GM15510 (cell line): Measurements from ENCODE around the gene S1PR3.

Source experiments
- POLR2A ChIP-seq: IDR thresholded peaks from 3 replicates; pipeline ENCODE4 v1.6.1; 2011; ENCODE audit warnings: borderline replicate concordance; ENCODE audit not compliant: insufficient read length; ENCODE audit errors: extremely low read depth

Gene S1PR3

GRCh38 chr9:89029788-89030187 is 38.5 kb downstream of the S1PR3 start:
- no peak for TF ChIP-seq POLR2A

- no peak for TF ChIP-seq POLR2A
These were observed 40.9 kb downstream of the S1PR3 start for GRCh38 chr9:89032173-89032572.

- no peak for TF ChIP-seq POLR2A
These were observed 41.4 kb downstream of the S1PR3 start for GRCh38 chr9:89032661-89033060.

GRCh38 chr9:89036383-89036782 is 45.1 kb downstream of the S1PR3 start:
- no peak for TF ChIP-seq POLR2A

GRCh38 chr9:89036891-89037290 is 45.6 kb downstream of the S1PR3 start:
- TF ChIP-seq POLR2A = no peak

- TF ChIP-seq POLR2A = no peak
These were observed 46.1 kb downstream of the S1PR3 start for GRCh38 chr9:89037346-89037745.

GRCh38 chr9:89037891-89038290 is 46.6 kb downstream of the S1PR3 start:
- no peak for TF ChIP-seq POLR2A

GRCh38 chr9:89038382-89039103 is 47.3 kb downstream of the S1PR3 start:
- no peak for TF ChIP-seq POLR2A

- TF ChIP-seq POLR2A = no peak
These were observed 47.8 kb downstream of the S1PR3 start for GRCh38 chr9:89039104-89039465.

- no peak for TF ChIP-seq POLR2A
These were observed 48.4 kb downstream of the S1PR3 start for GRCh38 chr9:89039664-89040063.

- TF ChIP-seq POLR2A = no peak
These were observed 51.7 kb downstream of the S1PR3 start for GRCh38 chr9:89042984-89043383.

- TF ChIP-seq POLR2A = no peak
These were observed 52.8 kb downstream of the S1PR3 start for GRCh38 chr9:89044104-89044503.

GRCh38 chr9:89044881-89045280 is 53.6 kb downstream of the S1PR3 start:
- no peak for TF ChIP-seq POLR2A

- no peak for TF ChIP-seq POLR2A
These were observed 55.6 kb downstream of the S1PR3 start for GRCh38 chr9:89046832-89047231.

GRCh38 chr9:89047667-89048066 is 56.4 kb downstream of the S1PR3 start:
- TF ChIP-seq POLR2A = no peak

- no peak for TF ChIP-seq POLR2A
These were observed 57.3 kb downstream of the S1PR3 start for GRCh38 chr9:89048616-89049015.

- TF ChIP-seq POLR2A = no peak
These were observed 58.4 kb downstream of the S1PR3 start for GRCh38 chr9:89049646-89050045.
